HL-60/S4 treated with retinoic acid at 250 ng/mL for 4 days and 3 days (cell line): ENCODE measurements around the gene RUVBL1.

Experiments used
- in situ Hi-C: fragments of 300-500 bp; cut with MboI; formaldehyde crosslinking; loops from 2 replicates; pipeline ENCODE4 v1.7.0; 2022; ENCODE audit warnings: low sequenced_read_pairs

Gene RUVBL1

GRCh38 chr3:128040660-128041059, 83.0 kb downstream of the RUVBL1 start:
- in situ Hi-C loops = no loop called here

- in situ Hi-C loops = no loop called here
Observed at GRCh38 chr3:128040041-128040440, 83.6 kb downstream of the RUVBL1 start.

- in situ Hi-C loops = no loop called here
Observed at GRCh38 chr3:128036119-128036518, 87.5 kb downstream of the RUVBL1 start.

GRCh38 chr3:128033102-128033501, 90.5 kb downstream of the RUVBL1 start:
- in situ Hi-C loops = no loop called here
